Endothelial cell of umbilical vein (primary cell): Measurements from ENCODE around the gene PCNX1. TPM values are rescaled to one million over a fixed set of nuclear protein-coding genes. Genes with fewer than 3 reads are reported as not detected.

Experiments
- BruUV-seq: library from RNA; stranded (reverse); fragments of 400-500 nt; replicated peaks from 2 replicates; lab custom pipeline; 2021; lab: Mats Ljungman, UMichigan
- CTCF ChIA-PET: fragments of 300-600, 350-600 bp; sonication (Branson Sonifier 250); formaldehyde crosslinking; loops from one replicate; lab custom pipeline; 2021; ENCODE audit warnings: antibody characterized with exemption, inconsistent platforms; lab: Charles Lee
- POLR2A ChIA-PET: fragments of 300-600, 350-600 bp; sonication (Branson Sonifier 250); formaldehyde crosslinking; loops from one replicate; lab custom pipeline; 2021; ENCODE audit warnings: antibody characterized with exemption, inconsistent platforms; lab: Charles Lee
- DNase-seq: peaks from one replicate; pipeline ENCODE4 v3.0.0-alpha.2; 2011; ENCODE audit warnings: low read depth, low spot score
- FAIRE-seq: peaks from 2 replicates; lab custom pipeline; 2011; peaks lifted over from hg19 to GRCh38; lab: Jason Lieb, UNC
- H2AFZ ChIP-seq: 2 replicates; pipeline ENCODE4 v1.6.0; 2012; ENCODE audit warnings: low read depth, low read length, control low read depth, inconsistent platforms
- H3K27ac ChIP-seq: 2 replicates; pipeline ENCODE4 v1.5.1; 2011; ENCODE audit warnings: low read depth, mild to moderate bottlenecking, control low read depth, low read length, moderate library complexity; ENCODE audit not compliant: insufficient read depth
- H3K27me3 ChIP-seq, 2 experiments: 2 replicates each; pipeline versions ENCODE4 v1.6.0 to v1.6.1; 2011; ENCODE audit warnings: low read length in 2 of 2, mixed read lengths in 1 of 2; ENCODE audit not compliant: control insufficient read depth in 2 of 2, insufficient read depth in 2 of 2
- H3K36me3 ChIP-seq, 2 experiments: 2 replicates in 1 of 2; 3 replicates in 1 of 2; pipeline ENCODE4 v1.5.1; 2011; ENCODE audit warnings: low read length in 2 of 2, mild to moderate bottlenecking in 1 of 2, moderate library complexity in 1 of 2; ENCODE audit not compliant: control insufficient read depth in 2 of 2, insufficient read depth in 2 of 2; ENCODE audit errors: extremely low read depth in 1 of 2
- H3K4me1 ChIP-seq: 3 replicates; pipeline ENCODE4 v1.5.1; 2011; ENCODE audit warnings: mild to moderate bottlenecking, low read length; ENCODE audit not compliant: control insufficient read depth, insufficient read depth; ENCODE audit errors: extremely low read depth
- H3K4me2 ChIP-seq: 2 replicates; pipeline ENCODE4 v1.6.1; 2011; ENCODE audit warnings: low read length, control low read depth, mixed read lengths; ENCODE audit not compliant: insufficient read depth
- H3K4me3 ChIP-seq, 3 experiments: fragments of 200-600 bp in 1 of 3; sonication (generic), shearing (Covaris generic) in 1 of 3; replicated peaks in 1 of 3; 2 replicates each; pipeline ENCODE4 v1.5.1; 2011 to 2016; ENCODE audit warnings: control low read depth in 3 of 3, low read length in 3 of 3, mild to moderate bottlenecking in 2 of 3, inconsistent platforms in 1 of 3, low read depth in 1 of 3, moderate library complexity in 1 of 3; ENCODE audit not compliant: insufficient read depth in 1 of 3
- H3K79me2 ChIP-seq: 2 replicates; pipeline ENCODE4 v1.6.0; 2012; ENCODE audit warnings: low read length, inconsistent platforms; ENCODE audit not compliant: control insufficient read depth, insufficient read depth
- H3K9ac ChIP-seq: replicated peaks from 2 replicates; pipeline ENCODE3; 2011; ENCODE audit warnings: low read length, control low read depth; ENCODE audit not compliant: insufficient read depth; ENCODE audit errors: extremely low read depth
- H3K9me1 ChIP-seq: replicated peaks from 3 replicates; pipeline ENCODE4 v1.6.0; 2011; ENCODE audit warnings: mild to moderate bottlenecking, low read length; ENCODE audit not compliant: control insufficient read depth, insufficient read depth; ENCODE audit errors: extremely low read depth
- H3K9me3 ChIP-seq: replicated peaks from 2 replicates; pipeline ENCODE4 v1.5.1; 2012; ENCODE audit warnings: low read length, inconsistent platforms; ENCODE audit not compliant: control insufficient read depth, insufficient read depth
- H4K20me1 ChIP-seq: replicated peaks from 2 replicates; pipeline ENCODE3; 2011; ENCODE audit warnings: mild to moderate bottlenecking, low read length; ENCODE audit not compliant: control insufficient read depth, insufficient read depth; ENCODE audit errors: extremely low read depth
- CTCF ChIP-seq, 2 donors: IDR thresholded peaks; 1 replicate in 1 of 2; 2 replicates in 1 of 2; pipeline ENCODE4 v1.5.1; 2011; ENCODE audit warnings: low read length in 2 of 2, mild to moderate bottlenecking in 2 of 2, moderate library complexity in 2 of 2, control low read depth in 1 of 2, inconsistent platforms in 1 of 2, low read depth in 1 of 2; ENCODE audit not compliant: insufficient read depth in 1 of 2; ENCODE audit errors: extremely low read depth in 1 of 2
- FOS ChIP-seq: IDR thresholded peaks from 2 replicates; pipeline ENCODE4 v1.6.1; 2011; ENCODE audit warnings: mild to moderate bottlenecking, low read length, moderate library complexity, borderline replicate concordance; ENCODE audit not compliant: insufficient read depth
- JUN ChIP-seq: IDR thresholded peaks from 2 replicates; pipeline ENCODE4 v1.6.1; 2011; ENCODE audit warnings: borderline replicate concordance, low read depth; ENCODE audit not compliant: insufficient read length, insufficient read depth
- MYC ChIP-seq: IDR thresholded peaks from one replicate; pipeline ENCODE4 v1.6.1; 2011; ENCODE audit warnings: mild to moderate bottlenecking, low read depth, low read length
- dilution Hi-C: fragments of 300-500 bp; cut with MboI; formaldehyde crosslinking; loops from one replicate; pipeline ENCODE4 v1.15.0; 2019; ENCODE audit warnings: low sequenced_read_pairs; ENCODE audit not compliant: extremely low pct_ligation_motif_present
- intact Hi-C: fragments of 100-400 bp; cut with micrococcal nuclease; formaldehyde crosslinking; loops from one replicate; pipeline ENCODE4 v1.10.0; 2022
- polyA plus RNA-seq, 4 experiments: library from polyadenylated mRNA; depleted of rRNA in 3 of 4; stranded (reverse) in 3 of 4; unstranded in 1 of 4; fragments of >200 nt; gene quantifications; 2 replicates each; pipeline versions ENCODE4 v1.2.1 to v1.2.3, GENCODE V29; 2011 to 2012; ENCODE audit warnings: missing spikeins in 1 of 4
- total RNA-seq: library from RNA; stranded (reverse); gene quantifications from 2 replicates; pipeline ENCODE4 v1.2.3, GENCODE V29; 2021

The PCNX1 gene
- total and polyA plus RNA-seq, 2 donors (not counting 3 experiments of a cell fraction or from before 2014, with no cell fraction given), result 21.4 to 40.5 TPM

DNA sequence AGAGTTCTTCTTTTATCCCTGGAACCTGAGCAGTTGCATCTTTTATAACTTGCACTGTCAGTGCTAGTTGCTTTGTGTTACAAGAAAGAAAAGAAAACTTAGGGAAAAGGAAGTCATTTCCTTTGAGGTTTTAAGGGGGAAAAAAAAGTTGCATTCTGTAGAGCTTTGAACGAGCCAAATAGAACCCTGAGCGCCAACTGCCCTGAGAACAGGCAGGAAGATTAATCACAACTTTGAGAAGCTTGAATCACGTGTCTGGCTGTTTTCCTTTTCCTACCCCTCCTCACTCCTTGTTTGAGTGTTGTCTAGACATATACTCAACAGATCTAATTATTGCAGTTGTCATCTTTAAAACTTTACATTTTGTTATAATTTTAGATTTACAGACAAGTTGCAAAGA lies 12.5 kb downstream of the PCNX1 start:
- intact Hi-C loops (loop anchor here (1.0 kb wide), 1 partner anchor 11 kb away; no protein-coding TSS in a partner anchor), dilution Hi-C loops (no loop called here)
- H2AFZ ChIP-seq, result no peak overlapping the region
- H3K4me1 ChIP-seq, result peaks cover 24% of the 10 kb centered on the region
- CTCF ChIA-PET, result interaction anchor here (0.9 to 5.0 kb wide), 9 partner anchors 9 to 103 kb away, joined by 3 to 71 read pairs (median 4); partner anchors contain the start of gene PCNX1
- BruUV-seq, result no TSS peak
- H4K20me1 ChIP-seq, result peaks cover 16% of the 10 kb centered on the region
- no peaks in the 10 kb centered on the region for H3K9me3 ChIP-seq
- peak; percentile 95 for FAIRE-seq
- peak overlapping the region in 1 of 3 experiments; percentile 45 for H3K4me3 ChIP-seq
- peak; percentile 89 for DNase-seq
- peak overlapping the region; percentile 2 for H3K9ac ChIP-seq
- no peaks in the 10 kb centered on the region for H3K9me1 ChIP-seq
- H3K79me2 ChIP-seq, result peaks cover 76% of the 10 kb centered on the region
- H3K27me3 ChIP-seq, result no peaks in the 10 kb centered on the region
- H3K4me2 ChIP-seq, result peak overlapping the region; percentile 85
- H3K36me3 ChIP-seq, result no peaks in the 10 kb centered on the region
- no peak for TF ChIP-seq CTCF (IDR thresholded peaks at IDR 0.05; ENCODE audit: extremely low read depth in 1 of 2, insufficient read depth in 1 of 2, low read depth in 1 of 2, low read length in 2 of 2)
- peak; percentile 50 for TF ChIP-seq FOS
- POLR2A ChIA-PET, result interaction anchor here (0.6 kb wide), 1 partner anchor 167 kb away, joined by 6 read pairs; no protein-coding TSS in a partner anchor
- peak overlapping the region; percentile 8 for H3K27ac ChIP-seq

GRCh38 chr14:70920608-70921007 lies 13.3 kb downstream of the PCNX1 start:
- no TSS peak for BruUV-seq
- DNase-seq, result peak; percentile 39

More at GRCh38 chr14:70920608-70921007, 13.3 kb downstream of the PCNX1 start:
- H3K4me3 ChIP-seq, result no peak overlapping the region
- dilution Hi-C loops (no loop called here), intact Hi-C loops (loop anchor here (1.0 kb wide), 1 partner anchor 12 kb away; no protein-coding TSS in a partner anchor)
- H4K20me1 ChIP-seq, result peaks cover 13% of the 10 kb centered on the region
- H3K4me2 ChIP-seq, result peak overlapping the region; percentile 85
- no peak overlapping the region for H3K9ac ChIP-seq
- H3K9me3 ChIP-seq, result no peaks in the 10 kb centered on the region
- peaks cover 75% of the 10 kb centered on the region for H3K79me2 ChIP-seq
- no peaks in the 10 kb centered on the region for H3K9me1 ChIP-seq
- H3K4me1 ChIP-seq, result peaks cover 24% of the 10 kb centered on the region
- H3K27ac ChIP-seq, result no peak overlapping the region
- peak; percentile 15 for FAIRE-seq
- TF ChIP-seq FOS (peak; percentile 64), JUN (no peak), MYC (no peak)
- no peak overlapping the region for H2AFZ ChIP-seq
- H3K36me3 ChIP-seq, result no peaks in the 10 kb centered on the region
- no peaks in the 10 kb centered on the region for H3K27me3 ChIP-seq
- ChIA-PET CTCF (interaction anchor here (2.3 to 5.0 kb wide), 3 partner anchors 14 to 35 kb away, joined by 6 to 71 read pairs (median 9); partner anchors contain the start of gene PCNX1), POLR2A (no interaction called here)
